GM18870 (cell line): ENCODE data around the gene RXRA.

ENCODE experiments used
- ATAC-seq: cut with Tn5 transposase; IDR thresholded peaks from one replicate; pipeline ENCODE4 v1.9.1; 2021; ENCODE audit warnings: moderate library complexity; ENCODE audit not compliant: unreplicated experiment

Gene RXRA

DNA sequence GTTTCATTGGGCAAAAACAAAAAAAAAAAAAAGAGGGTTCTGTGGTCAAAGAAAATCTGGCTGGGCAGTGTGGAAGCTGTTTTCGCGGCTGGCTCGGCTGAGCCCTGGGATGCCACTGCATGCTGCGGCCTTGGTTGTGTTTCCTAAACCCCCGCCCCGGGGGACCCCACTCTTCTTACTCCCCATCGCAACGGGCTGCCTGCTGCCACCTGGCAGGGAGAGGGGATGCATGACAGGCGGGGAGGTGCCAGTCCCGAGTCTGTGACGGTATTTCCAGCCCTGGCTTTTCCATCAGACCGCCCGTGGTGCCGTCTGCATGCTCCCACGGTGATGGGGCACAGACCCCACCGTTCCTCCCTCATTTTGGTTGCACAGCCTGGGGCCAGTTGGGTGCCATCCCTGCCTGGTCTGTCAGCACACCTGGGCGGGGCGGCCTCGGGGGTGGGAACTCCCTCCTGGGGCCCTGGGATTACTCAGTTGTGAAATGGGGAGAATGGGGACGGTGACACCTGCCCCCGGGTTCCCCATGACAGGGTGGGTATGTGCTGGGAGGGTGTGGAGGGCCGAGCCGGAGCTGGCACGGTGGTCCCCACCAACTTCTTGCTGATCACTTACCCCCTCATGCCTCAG lies 101.0 kb downstream of the RXRA start:
- ATAC-seq: no peak

GRCh38 chr9:134428559-134428958 lies 102.3 kb downstream of the RXRA start:
- no peak for ATAC-seq

GRCh38 chr9:134429007-134429406 lies 102.8 kb downstream of the RXRA start:
- ATAC-seq: no peak

- ATAC-seq: no peak
These were observed 103.2 kb downstream of the RXRA start for GRCh38 chr9:134429481-134429880.

- no peak for ATAC-seq
These were observed 104.8 kb downstream of the RXRA start for GRCh38 chr9:134431095-134431494.

- no peak for ATAC-seq
These were observed 105.4 kb downstream of the RXRA start for GRCh38 chr9:134431626-134432025.

- ATAC-seq: no peak
These were observed 106.2 kb downstream of the RXRA start for GRCh38 chr9:134432471-134432870.

- no peak for ATAC-seq
These were observed 106.8 kb downstream of the RXRA start for GRCh38 chr9:134433101-134433500.

GRCh38 chr9:134433909-134434882 lies 107.9 kb downstream of the RXRA start:
- no peak for ATAC-seq

GRCh38 chr9:134434894-134435506 lies 108.7 kb downstream of the RXRA start:
- ATAC-seq: no peak

- ATAC-seq: no peak
These were observed 109.5 kb downstream of the RXRA start for GRCh38 chr9:134435550-134436378.

- ATAC-seq: no peak
These were observed 110.1 kb downstream of the RXRA start for GRCh38 chr9:134436379-134436762.

- no peak for ATAC-seq
These were observed 110.7 kb downstream of the RXRA start for GRCh38 chr9:134436911-134437310.

GRCh38 chr9:134437403-134438194 lies 111.3 kb downstream of the RXRA start:
- no peak for ATAC-seq

DNA sequence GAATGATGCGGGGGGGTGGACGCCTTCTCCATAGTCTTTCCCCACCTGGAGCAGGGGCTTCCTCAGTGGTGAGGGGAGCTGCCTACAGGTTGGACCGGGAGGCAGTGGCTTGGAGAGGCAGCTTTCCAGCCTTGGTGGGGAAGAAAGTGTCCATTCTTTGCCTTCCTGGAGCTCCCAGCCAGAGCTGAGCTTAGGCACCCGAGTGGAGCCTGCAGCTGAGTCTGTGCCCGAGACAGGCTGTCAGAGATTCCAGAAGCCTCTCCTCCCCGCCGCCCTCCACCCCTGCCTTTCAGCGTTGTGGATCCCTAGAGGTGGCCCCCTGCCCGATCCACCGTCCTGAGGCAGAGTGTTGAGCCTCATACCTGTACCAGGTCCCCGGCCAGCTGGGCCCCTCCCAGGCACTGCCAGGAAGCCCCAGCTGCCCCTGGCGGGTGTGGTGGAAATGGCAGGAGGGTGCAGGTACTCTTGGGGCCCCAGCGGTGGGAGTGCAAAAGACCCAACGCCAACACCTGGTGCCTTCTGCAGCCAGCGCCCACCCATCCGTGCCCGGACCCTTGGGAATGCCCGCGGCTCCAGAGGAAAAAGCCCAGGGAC lies 112.0 kb downstream of the RXRA start:
- no peak for ATAC-seq

GRCh38 chr9:134439368-134439784 lies 113.1 kb downstream of the RXRA start:
- no peak for ATAC-seq

DNA sequence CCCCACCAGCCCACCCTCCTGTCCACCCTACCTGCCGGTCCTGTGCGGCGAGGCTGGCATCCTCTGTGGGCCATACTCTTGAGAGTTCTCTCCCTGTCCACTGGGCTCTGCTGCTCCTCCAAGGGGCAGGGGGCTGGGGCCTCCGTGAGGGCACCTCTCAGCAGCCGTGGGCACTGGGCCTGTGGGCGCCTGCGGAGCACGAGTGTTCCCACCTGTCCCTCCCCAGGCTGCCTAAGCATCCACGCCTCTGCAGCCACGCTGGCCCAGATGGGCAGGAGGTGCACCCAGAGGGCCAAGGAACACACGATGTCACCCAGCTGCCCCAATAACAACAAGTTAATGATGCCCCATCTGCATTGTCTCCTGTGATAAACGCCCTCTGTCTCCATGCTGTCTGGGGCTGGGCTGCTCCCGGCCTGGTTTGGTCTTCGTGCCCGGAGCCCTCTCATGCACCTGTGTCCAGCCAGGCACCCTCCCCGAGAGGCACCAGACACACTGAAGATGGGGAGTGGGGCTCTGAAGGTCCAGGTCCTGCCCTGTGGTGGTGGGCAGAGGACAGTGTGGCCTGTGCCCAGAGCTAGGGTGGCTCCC lies 114.5 kb downstream of the RXRA start:
- ATAC-seq: no peak

- no peak for ATAC-seq
These were observed 115.2 kb downstream of the RXRA start for GRCh38 chr9:134441227-134442084.
